IMR-90 (cell line): ENCODE measurements around the gene ZNF831. TPM values are rescaled to one million over a fixed set of nuclear protein-coding genes. Genes with fewer than 3 reads are reported as not detected.

Source experiments
- ATAC-seq: fragments of 200-7000 bp; cut with Tn5 transposase; 2 replicates; pipeline ENCODE4 v1.9.1; 2020; ENCODE audit warnings: low read depth, mild to moderate bottlenecking, moderate library complexity
- BruUV-seq: library from RNA; stranded (reverse); fragments of 400-500 nt; replicated peaks from 2 replicates; lab custom pipeline; 2021; lab: Mats Ljungman, UMichigan
- CTCF ChIA-PET: fragments of 300-600 bp; formaldehyde crosslinking; extraction: SDS; loops from one replicate; lab custom pipeline; 2021; ENCODE audit warnings: antibody characterized with exemption; lab: Yijun Ruan, JAX
- POLR2A ChIA-PET: fragments of 300-600 bp; sonication (Branson Sonifier 250); formaldehyde crosslinking; loops from one replicate; lab custom pipeline; 2022; ENCODE audit warnings: antibody characterized with exemption; ENCODE audit not compliant: unreplicated experiment; lab: Charles Lee
- DNase-seq: peaks from one replicate; pipeline ENCODE4 v3.0.0; 2013
- H2AFZ ChIP-seq: replicated peaks from 2 replicates; pipeline ENCODE3; 2013; ENCODE audit warnings: low read length, mild to moderate bottlenecking; ENCODE audit not compliant: poor library complexity
- H2AK5ac ChIP-seq: 2 replicates; pipeline ENCODE4 v1.6.1; 2013; ENCODE audit warnings: low read depth, low read length, inconsistent platforms
- H2AK9ac ChIP-seq: replicated peaks from 2 replicates; pipeline ENCODE3; 2013; ENCODE audit warnings: mild to moderate bottlenecking, low read depth, low read length, moderate library complexity; ENCODE audit not compliant: poor library complexity
- H2BK120ac ChIP-seq: 2 replicates; pipeline ENCODE4 v1.6.1; 2013; ENCODE audit warnings: low read depth, low read length, inconsistent platforms
- H2BK15ac ChIP-seq: 3 replicates; pipeline ENCODE4 v1.6.1; 2013; ENCODE audit warnings: low read depth, low read length, inconsistent platforms
- H2BK20ac ChIP-seq: 2 replicates; pipeline ENCODE4 v1.6.1; 2013; ENCODE audit warnings: low read depth, mild to moderate bottlenecking, inconsistent platforms, low read length, moderate library complexity
- H2BK5ac ChIP-seq: 2 replicates; pipeline ENCODE4 v1.6.1; 2013; ENCODE audit warnings: mild to moderate bottlenecking, low read depth, low read length, inconsistent platforms; ENCODE audit not compliant: poor library complexity, severe bottlenecking
- H3K14ac ChIP-seq: replicated peaks from 2 replicates; pipeline ENCODE4 v1.6.1; 2013; ENCODE audit warnings: low read depth, low read length, inconsistent platforms
- H3K18ac ChIP-seq: 2 replicates; pipeline ENCODE4 v1.6.1; 2013; ENCODE audit warnings: low read depth, low read length, control low read depth
- H3K23ac ChIP-seq: 2 replicates; pipeline ENCODE4 v1.6.1; 2013; ENCODE audit warnings: low read depth, low read length, inconsistent platforms
- H3K27ac ChIP-seq: 2 replicates; pipeline ENCODE4 v1.5.1; 2013; ENCODE audit warnings: mild to moderate bottlenecking, control low read depth, low read length; ENCODE audit not compliant: insufficient read depth
- H3K27me3 ChIP-seq: 2 replicates; pipeline ENCODE4 v1.6.1; 2013; ENCODE audit warnings: low read length; ENCODE audit not compliant: control insufficient read depth, insufficient read depth
- H3K36me3 ChIP-seq: 2 replicates; pipeline ENCODE4 v1.6.1; 2013; ENCODE audit warnings: low read length, mixed read lengths; ENCODE audit not compliant: control insufficient read depth, insufficient read depth
- H3K4ac ChIP-seq: 2 replicates; pipeline ENCODE4 v1.6.1; 2013; ENCODE audit warnings: low read depth, low read length, inconsistent platforms
- H3K4me1 ChIP-seq: 2 replicates; pipeline ENCODE4 v1.6.1; 2013; ENCODE audit warnings: low read length, mixed read lengths; ENCODE audit not compliant: control insufficient read depth, insufficient read depth
- H3K4me2 ChIP-seq: 2 replicates; pipeline ENCODE4 v1.6.1; 2013; ENCODE audit warnings: low read depth, mild to moderate bottlenecking, control low read depth, low read length, moderate library complexity
- H3K4me3 ChIP-seq: 2 replicates; pipeline ENCODE4 v1.5.1; 2013; ENCODE audit warnings: low read depth, mild to moderate bottlenecking, control low read depth, low read length, moderate library complexity; ENCODE audit not compliant: insufficient read depth
- H3K56ac ChIP-seq: 2 replicates; pipeline ENCODE4 v1.6.1; 2013; ENCODE audit warnings: low read length, inconsistent platforms; ENCODE audit not compliant: insufficient read depth; ENCODE audit errors: extremely low read depth
- H3K79me1 ChIP-seq, 2 experiments: 2 replicates each; pipeline ENCODE4 v1.6.1; 2013; ENCODE audit warnings: low read length in 2 of 2, inconsistent platforms in 1 of 2, low read depth in 1 of 2
- H3K9ac ChIP-seq: 2 replicates; pipeline ENCODE4 v1.6.1; 2013; ENCODE audit warnings: low read depth, low read length, control low read depth
- H3K9me1 ChIP-seq: 2 replicates; pipeline ENCODE4 v1.6.1; 2013; ENCODE audit warnings: low read length, inconsistent platforms; ENCODE audit not compliant: insufficient read depth
- H3K9me3 ChIP-seq: 2 replicates; pipeline ENCODE4 v1.6.1; 2013; ENCODE audit warnings: low read length; ENCODE audit not compliant: control insufficient read depth, insufficient read depth
- H4K20me1 ChIP-seq: 2 replicates; pipeline ENCODE4 v1.6.1; 2013; ENCODE audit warnings: low read length, inconsistent platforms; ENCODE audit not compliant: insufficient read depth
- H4K5ac ChIP-seq: 2 replicates; pipeline ENCODE4 v1.6.1; 2013; ENCODE audit warnings: mild to moderate bottlenecking, low read depth, low read length, control low read depth
- H4K8ac ChIP-seq, 2 experiments: 2 replicates each; pipeline ENCODE4 v1.6.1; 2013; ENCODE audit warnings: low read depth in 2 of 2, low read length in 2 of 2, control low read depth in 1 of 2, inconsistent platforms in 1 of 2
- H4K91ac ChIP-seq: 2 replicates; pipeline ENCODE4 v1.6.1; 2013; ENCODE audit warnings: low read depth, low read length, inconsistent platforms; ENCODE audit not compliant: insufficient read depth
- BHLHE40 ChIP-seq: fragments of 150-350 bp; IDR thresholded peaks from 2 replicates; pipeline ENCODE4 v1.6.1; 2016; ENCODE audit warnings: mild to moderate bottlenecking, low read depth, low read length
- CEBPB ChIP-seq: IDR thresholded peaks from 2 replicates; pipeline ENCODE4 v1.6.1; 2012; ENCODE audit warnings: low read depth, low read length, improper control_type of control experiment
- CHD1 ChIP-seq: IDR thresholded peaks from 2 replicates; pipeline ENCODE4 v1.6.1; 2012; ENCODE audit warnings: low read depth, low read length, improper control_type of control experiment
- FOS ChIP-seq: fragments of 150-350 bp; IDR thresholded peaks from 2 replicates; pipeline ENCODE4 v1.6.1; 2016; ENCODE audit warnings: low read depth, low read length
- MAFK ChIP-seq: IDR thresholded peaks from 2 replicates; pipeline ENCODE4 v1.6.1; 2012; ENCODE audit warnings: low read depth, low read length, improper control_type of control experiment
- MAZ ChIP-seq: IDR thresholded peaks from 2 replicates; pipeline ENCODE4 v1.6.1; 2012; ENCODE audit warnings: low read depth, mild to moderate bottlenecking, low read length, improper control_type of control experiment, moderate library complexity, borderline replicate concordance
- MXI1 ChIP-seq: IDR thresholded peaks from 2 replicates; pipeline ENCODE4 v1.6.1; 2012; ENCODE audit warnings: low read depth, mild to moderate bottlenecking, low read length, moderate library complexity, borderline replicate concordance
- NFE2L2 ChIP-seq: fragments of 150-350 bp; IDR thresholded peaks from 2 replicates; pipeline ENCODE4 v1.6.1; 2016; ENCODE audit warnings: low read depth, mild to moderate bottlenecking, low read length
- RAD21 ChIP-seq: IDR thresholded peaks from 2 replicates; pipeline ENCODE4 v1.6.1; 2012; ENCODE audit warnings: low read length, improper control_type of control experiment
- RCOR1 ChIP-seq: IDR thresholded peaks from 2 replicates; pipeline ENCODE4 v1.6.1; 2012; ENCODE audit warnings: mild to moderate bottlenecking, low read length, improper control_type of control experiment; ENCODE audit not compliant: insufficient replicate concordance
- RFX5 ChIP-seq: IDR thresholded peaks from 2 replicates; pipeline ENCODE4 v1.8.0; 2012; ENCODE audit warnings: low read depth, mild to moderate bottlenecking, low read length, moderate library complexity
- WGBS, 2 experiments: methylation state at CpG; one replicate each; pipeline versions ENCODE4 v1.1.5 to v1.1.7; 2013; ENCODE audit warnings: missing lambda C conversion rate in 2 of 2; ENCODE audit not compliant: insufficient read length in 1 of 2; ENCODE audit errors: extremely low coverage in 2 of 2; 5-methylcytosine and 5-hydroxymethylcytosine counted together
- dilution Hi-C: fragments of 300-500 bp; cut with HindIII; formaldehyde crosslinking; loops from one replicate; pipeline ENCODE4 v1.14.3; 2018; ENCODE audit warnings: low sequenced_read_pairs; ENCODE audit not compliant: unreplicated experiment
- in situ Hi-C: fragments of 300-500 bp; cut with MboI; formaldehyde crosslinking; loops from 3 replicates; pipeline ENCODE4 v1.14.3; 2019; ENCODE audit warnings: low sequenced_read_pairs, inconsistent platforms, mixed read lengths
- intact Hi-C: fragments of 100-400 bp; cut with micrococcal nuclease; formaldehyde crosslinking; loops from 2 replicates; pipeline ENCODE4 v1.10.0; 2022
- polyA plus RNA-seq, 3 experiments: library from polyadenylated mRNA; depleted of rRNA; stranded (reverse); fragments of >200 nt; gene quantifications; 2 replicates each; pipeline ENCODE4 v1.2.3, GENCODE V29; 2012; ENCODE audit warnings: low replicate concordance in 1 of 3
- total RNA-seq: library from RNA; depleted of rRNA; stranded (reverse); fragments of >200 nt; gene quantifications from 2 replicates; pipeline ENCODE4 v1.2.3, GENCODE V29; 2012
- TF ChIP-seq, protein P1 (sequence below): fragments of 150-350 bp; IDR thresholded peaks from 2 replicates; pipeline ENCODE4 v1.6.1; 2016; ENCODE audit warnings: low read depth, mild to moderate bottlenecking, low read length, moderate library complexity, borderline replicate concordance
- TF ChIP-seq, protein P2 (sequence below): fragments of 150-350 bp; IDR thresholded peaks from 2 replicates; pipeline ENCODE4 v1.6.1; 2017; ENCODE audit warnings: mild to moderate bottlenecking, antibody characterized with exemption, low read length, low read depth
- TF ChIP-seq, protein P3 (sequence below): conservative IDR thresholded peaks from 2 replicates; pipeline ENCODE4 v1.5.1; 2012; ENCODE audit warnings: mild to moderate bottlenecking, low read depth, low read length, improper control_type of control experiment

The ZNF831 gene
- total and polyA plus RNA-seq, 2 of the 4 experiments (the other 2 are of a cell fraction) = not detected

DNA sequence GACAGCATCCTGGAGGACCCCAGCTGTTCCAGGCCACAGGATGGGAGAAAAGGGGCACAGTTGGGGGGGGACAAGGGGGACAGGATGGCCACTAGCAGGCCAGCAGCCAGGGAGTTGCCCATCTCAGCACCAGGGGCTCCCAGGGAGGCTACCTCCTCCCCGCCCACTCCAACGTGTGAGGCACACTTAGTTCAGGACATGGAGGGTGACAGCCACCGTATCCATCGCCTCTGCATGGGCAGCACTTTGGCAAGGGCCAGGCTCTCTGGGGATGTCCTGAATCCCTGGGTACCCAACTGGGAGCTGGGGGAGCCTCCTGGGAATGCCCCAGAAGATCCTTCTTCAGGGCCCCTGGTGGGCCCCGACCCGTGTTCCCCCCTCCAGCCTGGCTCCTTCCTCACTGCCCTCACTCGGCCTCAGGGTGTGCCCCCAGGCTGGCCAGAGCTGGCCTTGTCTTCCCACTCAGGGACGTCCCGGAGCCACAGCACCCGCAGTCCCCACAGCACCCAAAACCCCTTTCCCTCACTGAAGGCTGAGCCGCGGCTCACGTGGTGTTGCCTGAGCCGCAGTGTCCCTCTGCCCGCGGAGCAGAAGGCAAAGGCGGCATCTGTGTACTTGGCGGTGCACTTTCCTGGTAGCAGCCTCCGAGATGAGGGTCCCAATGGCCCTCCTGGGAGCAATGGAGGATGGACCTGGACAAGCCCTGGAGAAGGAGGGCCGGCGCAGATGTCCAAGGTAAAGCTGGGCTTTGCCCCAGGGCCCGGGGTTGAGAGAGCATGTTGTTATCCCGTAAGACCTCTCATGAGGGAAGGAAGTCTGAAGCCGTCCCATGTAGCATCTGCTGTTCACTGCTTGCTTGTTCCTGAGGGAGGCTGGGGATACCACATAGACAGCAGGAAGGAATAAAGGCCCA is 30.7 kb downstream of the ZNF831 start:
- H3K79me1 ChIP-seq = no peaks in the 10 kb centered on the region
- H2BK20ac ChIP-seq = no peak overlapping the region
- H3K27me3 ChIP-seq = no peaks in the 10 kb centered on the region
- intact Hi-C loops = no loop called here
- H3K36me3 ChIP-seq = no peaks in the 10 kb centered on the region
- H2AFZ ChIP-seq = peak overlapping the region; percentile 48
- no peaks in the 10 kb centered on the region for H4K20me1 ChIP-seq
- no peak overlapping the region for H3K9ac ChIP-seq
- no peak for DNase-seq
- no peak overlapping the region for H4K5ac ChIP-seq
- H2AK9ac ChIP-seq = no peak overlapping the region
- no peak overlapping the region for H3K4me3 ChIP-seq
- H2BK5ac ChIP-seq = no peak overlapping the region
- no peak for ATAC-seq
- no peak overlapping the region for H3K4me2 ChIP-seq
- H2AK5ac ChIP-seq = no peak overlapping the region
- H4K8ac ChIP-seq = no peak overlapping the region
- no peaks in the 10 kb centered on the region for H3K9me1 ChIP-seq
- H3K9me3 ChIP-seq = no peaks in the 10 kb centered on the region
- no peak overlapping the region for H2BK15ac ChIP-seq
- H3K18ac ChIP-seq = no peak overlapping the region
- no peak overlapping the region for H4K91ac ChIP-seq
- ChIA-PET POLR2A (no interaction called here), CTCF (no interaction called here)
- H3K4me1 ChIP-seq = no peaks in the 10 kb centered on the region
- H3K56ac ChIP-seq = no peak overlapping the region
- BruUV-seq = no TSS peak
- no peak overlapping the region for H3K27ac ChIP-seq
- dilution Hi-C loops = no loop called here
- H3K4ac ChIP-seq = no peak overlapping the region
- no peak overlapping the region for H2BK120ac ChIP-seq
- no peak overlapping the region for H3K23ac ChIP-seq
- H3K14ac ChIP-seq = no peak overlapping the region
- in situ Hi-C loops = no loop called here
- WGBS, 2 experiments = 76% methylated on average over 19 of the region's 24 CpGs; no CpG with 5 or more reads in 1 of the 2 experiments
- TF ChIP-seq, protein P1, sequence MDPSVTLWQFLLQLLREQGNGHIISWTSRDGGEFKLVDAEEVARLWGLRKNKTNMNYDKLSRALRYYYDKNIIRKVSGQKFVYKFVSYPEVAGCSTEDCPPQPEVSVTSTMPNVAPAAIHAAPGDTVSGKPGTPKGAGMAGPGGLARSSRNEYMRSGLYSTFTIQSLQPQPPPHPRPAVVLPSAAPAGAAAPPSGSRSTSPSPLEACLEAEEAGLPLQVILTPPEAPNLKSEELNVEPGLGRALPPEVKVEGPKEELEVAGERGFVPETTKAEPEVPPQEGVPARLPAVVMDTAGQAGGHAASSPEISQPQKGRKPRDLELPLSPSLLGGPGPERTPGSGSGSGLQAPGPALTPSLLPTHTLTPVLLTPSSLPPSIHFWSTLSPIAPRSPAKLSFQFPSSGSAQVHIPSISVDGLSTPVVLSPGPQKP = no peak
- TF ChIP-seq RAD21 (no peak), BHLHE40 (no peak), FOS (no peak), RCOR1 (no peak), MAFK (no peak), MAZ (no peak), CEBPB (no peak), MXI1 (no peak), NFE2L2 (no peak), RFX5 (no peak), CHD1 (no peak)
- TF ChIP-seq, protein P2, sequence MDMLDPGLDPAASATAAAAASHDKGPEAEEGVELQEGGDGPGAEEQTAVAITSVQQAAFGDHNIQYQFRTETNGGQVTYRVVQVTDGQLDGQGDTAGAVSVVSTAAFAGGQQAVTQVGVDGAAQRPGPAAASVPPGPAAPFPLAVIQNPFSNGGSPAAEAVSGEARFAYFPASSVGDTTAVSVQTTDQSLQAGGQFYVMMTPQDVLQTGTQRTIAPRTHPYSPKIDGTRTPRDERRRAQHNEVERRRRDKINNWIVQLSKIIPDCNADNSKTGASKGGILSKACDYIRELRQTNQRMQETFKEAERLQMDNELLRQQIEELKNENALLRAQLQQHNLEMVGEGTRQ = no peak
- TF ChIP-seq, protein P3, sequence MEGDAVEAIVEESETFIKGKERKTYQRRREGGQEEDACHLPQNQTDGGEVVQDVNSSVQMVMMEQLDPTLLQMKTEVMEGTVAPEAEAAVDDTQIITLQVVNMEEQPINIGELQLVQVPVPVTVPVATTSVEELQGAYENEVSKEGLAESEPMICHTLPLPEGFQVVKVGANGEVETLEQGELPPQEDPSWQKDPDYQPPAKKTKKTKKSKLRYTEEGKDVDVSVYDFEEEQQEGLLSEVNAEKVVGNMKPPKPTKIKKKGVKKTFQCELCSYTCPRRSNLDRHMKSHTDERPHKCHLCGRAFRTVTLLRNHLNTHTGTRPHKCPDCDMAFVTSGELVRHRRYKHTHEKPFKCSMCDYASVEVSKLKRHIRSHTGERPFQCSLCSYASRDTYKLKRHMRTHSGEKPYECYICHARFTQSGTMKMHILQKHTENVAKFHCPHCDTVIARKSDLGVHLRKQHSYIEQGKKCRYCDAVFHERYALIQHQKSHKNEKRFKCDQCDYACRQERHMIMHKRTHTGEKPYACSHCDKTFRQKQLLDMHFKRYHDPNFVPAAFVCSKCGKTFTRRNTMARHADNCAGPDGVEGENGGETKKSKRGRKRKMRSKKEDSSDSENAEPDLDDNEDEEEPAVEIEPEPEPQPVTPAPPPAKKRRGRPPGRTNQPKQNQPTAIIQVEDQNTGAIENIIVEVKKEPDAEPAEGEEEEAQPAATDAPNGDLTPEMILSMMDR = no peak
